GM19193 (cell line): ENCODE data around the gene EMILIN1.

Source experiments
- POLR2A ChIP-seq: IDR thresholded peaks from 4 replicates; pipeline ENCODE4 v1.6.1; 2011; ENCODE audit not compliant: insufficient read depth, insufficient read length; ENCODE audit errors: extremely low read depth

Gene EMILIN1

DNA sequence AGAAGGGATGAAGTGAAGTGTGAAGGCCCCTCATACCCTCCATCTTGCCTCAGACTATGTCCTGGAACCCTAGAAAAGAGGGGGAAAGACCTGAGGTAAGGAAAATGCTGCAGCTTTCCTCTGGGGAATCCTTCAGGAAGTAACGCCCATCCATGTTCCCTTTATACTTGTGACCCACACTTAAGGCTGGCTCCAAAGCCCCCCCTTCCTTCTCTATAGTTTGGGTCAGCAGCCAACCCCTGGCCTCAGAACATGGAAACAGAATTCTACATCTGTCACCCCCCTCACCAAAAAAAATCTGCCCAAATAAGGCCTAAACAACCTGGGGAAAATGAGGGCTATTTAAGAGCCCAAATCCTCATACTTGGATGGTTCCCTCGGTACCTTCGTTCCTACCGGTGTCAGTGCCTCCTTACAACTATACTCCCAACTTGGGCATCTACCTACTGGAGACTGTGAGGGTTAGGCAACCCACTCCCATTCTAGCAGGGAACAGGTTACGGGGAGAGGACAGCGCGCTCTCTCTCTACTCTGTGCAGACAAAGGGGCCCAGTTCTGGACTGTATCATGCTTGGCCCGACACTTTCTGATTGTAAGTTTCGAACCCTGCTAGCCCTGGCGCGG lies 7.7 kb upstream of the EMILIN1 start:
- no peak for TF ChIP-seq POLR2A

DNA sequence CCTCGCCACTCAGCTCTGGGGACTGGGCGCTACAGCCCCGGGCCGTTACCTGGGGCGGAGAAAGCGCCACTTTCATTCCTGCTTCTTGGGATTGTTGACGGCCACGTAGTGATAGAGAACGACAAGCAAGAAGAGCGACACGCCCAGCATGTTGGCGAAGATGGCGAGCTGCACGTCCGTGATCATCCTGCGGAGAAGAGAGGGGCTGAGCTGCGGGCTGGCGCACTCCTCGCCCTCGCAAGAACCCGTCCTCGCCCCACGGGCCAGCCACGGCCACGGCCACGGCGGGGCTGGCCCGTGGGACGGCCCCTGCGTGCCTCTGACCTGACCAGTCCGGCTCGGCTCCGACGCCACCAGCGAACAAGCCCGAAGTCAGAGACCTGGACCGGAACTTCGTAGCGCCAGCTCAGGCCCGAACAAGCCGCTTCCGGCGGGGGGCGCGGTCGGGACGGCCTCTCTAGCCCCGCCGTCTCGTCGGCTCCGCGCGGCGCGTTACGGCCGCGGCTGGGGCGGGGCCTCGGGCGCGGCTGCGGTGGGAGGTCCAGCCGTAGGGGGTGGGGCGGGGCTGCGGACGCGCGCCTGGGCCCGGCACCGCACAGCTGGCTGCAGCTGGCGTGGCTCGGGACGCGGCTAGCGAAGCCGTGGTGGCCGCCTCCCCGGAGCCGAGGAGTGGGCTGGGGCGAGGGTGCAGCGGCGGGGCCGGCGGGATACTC lies 7.0 kb upstream of the EMILIN1 start, which contains the start of gene OST4:
TSS of gene OST4 (minus strand) at position 378 of the 713 bp plus-strand sequence.
- TF ChIP-seq POLR2A, result peak; percentile 96

DNA sequence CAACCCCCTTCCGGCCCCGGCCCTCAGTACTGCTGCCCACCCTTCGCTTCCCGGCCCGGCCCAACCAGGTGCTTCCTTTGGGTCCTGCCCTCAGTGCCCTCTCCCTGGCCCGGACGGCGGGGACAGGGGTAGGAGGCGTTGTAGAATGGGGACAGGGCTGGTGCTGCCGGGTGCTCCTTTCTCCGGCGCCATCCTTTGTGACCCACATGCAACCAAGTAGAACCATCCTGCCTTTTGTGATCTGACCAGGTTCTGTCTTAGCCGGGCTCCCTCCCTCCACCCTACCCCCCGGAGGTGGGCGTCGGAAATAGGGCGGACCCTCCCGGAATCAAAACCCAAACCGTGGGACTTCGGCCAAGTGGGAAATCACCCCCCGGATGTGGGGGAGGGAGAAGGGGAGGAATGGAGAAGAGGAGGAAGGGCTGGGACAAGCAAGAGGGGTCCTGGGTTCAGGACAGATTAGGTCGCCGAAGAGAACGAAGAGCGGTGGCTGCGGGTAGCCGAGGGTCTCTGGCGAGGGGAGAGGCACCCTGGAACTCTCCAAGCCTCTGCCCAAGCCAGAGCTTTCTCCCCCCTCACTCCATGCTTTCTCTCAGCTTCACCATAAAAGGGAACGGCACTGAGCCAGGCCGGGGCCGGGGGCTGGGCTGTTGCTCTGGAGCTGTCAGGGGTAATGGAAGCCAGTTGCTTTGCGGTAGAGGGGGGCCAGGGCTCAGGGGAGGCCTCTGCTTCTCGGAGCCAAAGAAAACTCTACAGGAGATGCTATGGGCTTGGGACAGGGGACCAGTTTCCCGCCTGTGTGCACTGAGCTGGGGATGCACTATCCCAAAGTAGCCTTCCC lies 6.2 kb upstream of the EMILIN1 start:
- TF ChIP-seq POLR2A, result no peak

DNA sequence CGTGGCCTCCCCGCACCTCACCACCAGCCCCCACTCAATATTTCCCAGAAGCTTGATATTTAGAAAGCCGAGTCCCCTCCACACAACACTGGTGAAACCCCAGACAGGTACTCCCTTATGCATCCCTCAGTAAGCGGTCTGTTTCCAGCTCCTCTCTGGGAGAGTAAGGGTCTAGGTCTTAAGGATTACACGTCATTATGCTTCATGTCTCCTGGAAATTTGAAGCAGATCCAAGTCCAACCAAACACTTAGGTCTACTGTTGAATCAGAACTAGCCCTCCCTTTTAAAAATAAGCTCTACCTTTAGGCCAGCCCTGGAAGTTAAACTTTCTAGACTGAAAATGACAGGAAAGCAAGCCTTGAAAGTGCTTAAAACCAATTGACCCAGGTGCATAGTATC lies 5.5 kb upstream of the EMILIN1 start:
- no peak for TF ChIP-seq POLR2A

DNA sequence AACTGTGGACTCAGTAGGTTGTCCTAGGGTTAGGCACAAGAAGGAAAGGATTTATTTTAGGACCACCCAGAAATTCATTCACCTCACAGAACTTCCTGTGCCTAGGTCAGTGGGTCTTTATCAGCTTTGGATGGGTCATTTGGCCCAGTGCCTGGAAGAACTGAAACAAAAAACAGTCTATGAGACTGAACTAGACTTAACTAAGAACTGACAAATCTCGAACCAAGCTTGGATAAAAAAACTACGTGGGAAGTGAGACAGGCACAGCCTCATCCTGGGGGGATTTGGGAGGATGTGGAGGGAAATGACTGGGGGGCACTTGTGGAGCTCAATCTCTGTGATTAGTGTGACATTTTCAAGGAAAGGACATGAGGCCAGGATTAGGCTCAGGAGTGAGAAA lies 4.6 kb upstream of the EMILIN1 start:
- no peak for TF ChIP-seq POLR2A

DNA sequence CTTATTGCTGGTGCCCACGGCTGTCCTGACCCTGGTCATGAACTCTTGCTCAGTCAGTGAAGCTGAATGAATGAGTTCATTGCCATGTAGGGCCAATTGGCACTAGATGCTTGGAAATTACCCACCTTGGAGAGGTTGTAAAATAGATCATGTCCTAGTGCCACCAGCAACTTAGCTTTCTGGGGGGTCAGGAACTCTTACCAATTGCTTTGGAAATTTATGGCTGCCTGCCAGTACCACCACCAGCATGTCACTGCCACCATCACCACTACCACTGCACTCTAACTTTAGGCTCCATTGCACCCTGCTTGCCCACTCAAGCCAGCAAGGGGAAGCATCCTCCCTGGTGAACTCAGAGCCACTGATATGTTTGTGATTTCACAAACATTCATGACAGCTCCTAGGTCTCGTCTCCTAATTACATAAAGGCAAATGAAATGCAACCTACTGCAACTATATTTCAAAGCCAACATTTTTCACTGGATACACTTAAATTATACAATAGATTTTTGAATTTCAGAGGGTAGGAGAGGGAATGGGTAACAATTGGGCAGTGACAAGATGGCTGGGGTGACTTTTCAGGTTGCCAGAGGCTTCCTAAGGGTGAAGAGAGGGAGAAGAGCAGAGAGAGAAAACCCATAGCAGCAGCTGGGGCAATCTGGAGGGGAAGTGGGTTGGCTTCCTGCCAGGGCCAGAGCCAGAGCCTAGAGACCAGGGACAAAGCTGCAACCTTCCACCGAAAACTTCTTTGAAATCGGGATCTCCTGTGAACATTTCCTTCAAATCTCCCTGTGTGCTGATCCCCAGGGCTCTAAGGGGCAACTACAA lies 3.5 kb upstream of the EMILIN1 start:
- no peak for TF ChIP-seq POLR2A

DNA sequence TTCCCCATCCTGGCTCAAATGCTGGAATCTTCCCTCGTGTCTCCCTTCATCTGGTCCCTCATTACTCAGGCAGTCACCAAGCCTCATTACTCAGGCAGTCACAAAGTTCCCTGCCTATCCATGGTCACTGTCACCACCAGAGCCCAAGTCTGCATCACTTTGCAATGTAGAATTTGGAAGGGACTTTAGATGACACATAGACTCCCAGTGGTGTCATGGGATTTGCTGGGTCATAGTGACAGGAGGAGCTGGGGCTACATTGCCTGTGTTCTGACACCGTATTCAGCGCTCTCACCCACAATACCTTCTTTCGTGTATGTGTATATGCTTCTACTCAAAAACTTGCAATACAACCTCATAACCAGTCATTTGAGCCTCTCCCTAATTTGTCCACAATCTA lies 2.1 kb upstream of the EMILIN1 start:
- TF ChIP-seq POLR2A, result no peak

DNA sequence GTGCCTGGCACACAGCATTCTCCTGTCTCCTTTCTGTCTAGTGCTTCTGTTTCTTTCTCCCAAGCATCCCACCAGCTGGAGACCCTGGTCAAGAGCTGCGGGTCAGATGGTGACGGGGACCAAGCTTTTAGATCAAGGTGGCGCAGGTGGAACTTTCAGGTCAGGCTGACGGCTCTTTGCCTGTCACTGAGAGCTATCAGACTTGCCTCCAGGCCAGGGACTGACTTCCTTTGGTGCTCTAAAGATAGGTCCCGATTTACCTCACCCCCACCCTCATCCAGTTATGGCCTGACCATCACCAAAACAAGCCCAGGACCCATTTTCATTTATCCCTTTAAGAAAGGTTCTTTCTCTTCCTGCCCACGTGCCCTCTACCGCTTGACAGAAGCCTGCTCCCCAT lies 1.2 kb upstream of the EMILIN1 start:
- TF ChIP-seq POLR2A, result no peak

DNA sequence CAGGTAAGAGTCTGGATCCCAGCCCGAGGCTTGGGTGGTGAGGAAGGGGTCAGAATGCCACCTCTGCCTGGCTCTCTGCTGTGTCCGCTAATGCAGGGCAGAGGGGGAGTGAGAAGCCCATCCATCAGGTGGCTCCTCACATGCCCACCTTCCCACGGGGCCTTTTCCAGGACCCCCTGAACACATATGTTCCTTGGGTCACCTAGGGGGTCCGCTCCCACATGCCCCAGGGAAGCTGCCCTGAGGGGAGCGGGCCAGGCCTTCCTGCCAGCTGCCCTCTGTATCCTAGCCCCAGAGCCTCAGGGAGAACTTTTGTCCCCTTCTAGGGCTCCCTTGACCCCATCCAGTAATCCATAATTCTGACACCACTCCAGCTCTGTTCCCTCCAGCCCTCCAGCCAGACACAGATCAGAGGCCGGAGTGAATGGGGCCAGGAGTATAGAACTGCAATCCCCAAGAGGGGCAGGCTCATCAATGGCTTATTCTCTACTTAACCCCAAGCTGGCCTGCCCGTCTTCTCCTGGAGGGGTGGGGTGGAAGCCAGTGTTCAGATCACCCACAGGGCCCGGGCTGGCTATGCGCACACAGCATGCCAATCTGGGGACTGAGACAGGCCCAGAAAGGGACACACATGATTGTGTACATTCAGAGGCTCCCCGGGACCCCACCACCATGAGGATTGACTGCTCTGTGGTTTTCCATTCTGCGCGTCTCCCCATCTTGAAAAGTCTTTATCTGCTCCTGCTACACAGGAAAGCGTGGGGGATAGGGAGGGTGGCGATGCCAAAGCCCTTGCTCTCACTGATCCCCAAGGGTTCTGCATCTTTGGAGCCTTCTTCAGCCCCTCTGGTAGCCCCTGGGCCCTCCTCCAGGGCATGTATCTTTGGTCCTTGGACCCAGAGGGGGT lies 1.1 kb downstream of the EMILIN1 start:
- TF ChIP-seq POLR2A, result no peak

DNA sequence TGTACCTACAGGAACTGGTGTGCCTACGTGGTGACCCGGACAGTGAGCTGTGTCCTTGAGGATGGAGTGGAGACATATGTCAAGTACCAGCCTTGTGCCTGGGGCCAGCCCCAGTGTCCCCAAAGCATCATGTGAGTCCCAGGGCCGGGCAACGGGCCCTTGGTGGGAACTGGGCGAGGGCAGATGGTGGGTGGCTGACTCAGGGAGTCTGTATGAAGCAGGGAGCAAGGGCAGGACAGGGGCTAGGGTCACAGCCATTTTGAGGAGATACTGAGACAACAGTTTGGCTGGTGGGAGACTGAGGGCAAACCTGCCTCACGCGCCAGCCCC lies 1.7 kb downstream of the EMILIN1 start:
- no peak for TF ChIP-seq POLR2A

DNA sequence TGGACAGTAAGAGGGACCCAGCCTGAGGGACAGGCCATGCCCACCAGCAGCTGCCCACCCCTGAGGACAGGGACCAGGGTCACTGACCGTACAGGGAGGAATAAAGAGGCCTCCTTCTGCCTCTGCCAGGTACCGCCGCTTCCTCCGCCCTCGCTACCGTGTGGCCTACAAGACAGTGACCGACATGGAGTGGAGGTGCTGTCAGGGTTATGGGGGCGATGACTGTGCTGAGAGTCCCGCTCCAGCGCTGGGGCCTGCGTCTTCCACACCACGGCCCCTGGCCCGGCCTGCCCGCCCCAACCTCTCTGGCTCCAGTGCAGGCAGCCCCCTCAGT lies 2.2 kb downstream of the EMILIN1 start:
- TF ChIP-seq POLR2A, result no peak

DNA sequence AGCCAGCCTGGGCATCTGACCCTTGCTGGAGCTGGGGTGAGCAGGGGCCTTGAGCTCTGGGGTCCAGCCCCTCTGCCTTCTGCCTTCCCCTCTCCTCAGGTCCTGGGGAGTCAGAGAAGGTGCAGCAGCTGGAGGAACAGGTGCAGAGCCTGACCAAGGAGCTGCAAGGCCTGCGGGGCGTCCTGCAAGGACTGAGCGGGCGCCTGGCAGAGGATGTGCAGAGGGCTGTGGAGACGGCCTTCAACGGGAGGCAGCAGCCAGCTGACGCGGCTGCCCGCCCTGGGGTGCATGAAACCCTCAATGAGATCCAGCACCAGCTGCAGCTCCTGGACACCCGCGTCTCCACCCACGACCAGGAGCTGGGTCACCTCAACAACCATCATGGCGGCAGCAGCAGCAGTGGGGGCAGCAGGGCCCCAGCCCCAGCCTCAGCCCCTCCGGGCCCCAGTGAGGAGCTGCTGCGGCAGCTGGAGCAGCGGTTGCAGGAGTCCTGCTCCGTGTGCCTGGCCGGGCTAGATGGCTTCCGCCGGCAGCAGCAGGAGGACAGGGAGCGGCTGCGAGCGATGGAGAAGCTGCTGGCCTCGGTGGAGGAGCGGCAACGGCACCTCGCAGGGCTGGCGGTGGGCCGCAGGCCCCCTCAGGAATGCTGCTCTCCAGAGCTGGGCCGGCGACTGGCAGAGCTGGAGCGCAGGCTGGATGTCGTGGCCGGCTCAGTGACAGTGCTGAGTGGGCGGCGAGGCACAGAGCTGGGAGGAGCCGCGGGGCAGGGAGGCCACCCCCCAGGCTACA lies 3.8 kb downstream of the EMILIN1 start:
- TF ChIP-seq POLR2A, result no peak

DNA sequence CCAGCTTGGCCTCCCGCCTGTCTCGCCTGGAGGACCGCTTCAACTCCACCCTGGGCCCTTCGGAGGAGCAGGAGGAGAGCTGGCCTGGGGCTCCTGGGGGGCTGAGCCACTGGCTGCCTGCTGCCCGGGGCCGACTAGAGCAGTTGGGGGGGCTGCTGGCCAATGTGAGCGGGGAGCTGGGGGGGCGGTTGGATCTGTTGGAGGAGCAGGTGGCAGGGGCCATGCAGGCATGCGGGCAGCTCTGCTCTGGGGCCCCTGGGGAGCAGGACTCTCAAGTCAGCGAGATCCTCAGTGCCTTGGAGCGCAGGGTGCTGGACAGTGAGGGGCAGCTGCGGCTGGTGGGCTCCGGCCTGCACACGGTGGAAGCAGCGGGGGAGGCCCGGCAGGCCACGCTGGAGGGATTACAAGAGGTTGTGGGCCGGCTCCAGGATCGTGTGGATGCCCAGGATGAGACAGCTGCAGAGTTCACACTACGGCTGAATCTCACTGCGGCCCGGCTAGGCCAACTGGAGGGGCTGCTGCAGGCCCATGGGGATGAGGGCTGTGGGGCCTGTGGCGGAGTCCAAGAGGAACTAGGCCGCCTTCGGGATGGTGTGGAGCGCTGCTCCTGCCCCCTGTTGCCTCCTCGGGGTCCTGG lies 4.5 kb downstream of the EMILIN1 start:
- TF ChIP-seq POLR2A, result no peak
